K562 (cell line): ENCODE data around the gene GARNL3. TPM values are rescaled to one million over a fixed set of nuclear protein-coding genes. Genes with fewer than 3 reads are reported as not detected.

Source experiments
- CHAMP1 ChIP-seq: fragments of 450-650 bp; IDR thresholded peaks from 2 replicates; pipeline ENCODE4 v1.6.1; 2016; ENCODE audit warnings: mild to moderate bottlenecking
- CTBP1 ChIP-seq: fragments of 450-650 bp; IDR thresholded peaks from 2 replicates; pipeline ENCODE4 v1.6.1; 2016; ENCODE audit warnings: borderline replicate concordance
- DDX20 ChIP-seq: fragments of 450-650 bp; IDR thresholded peaks from 2 replicates; pipeline ENCODE4 v1.6.1; 2016; ENCODE audit warnings: missing genetic modification characterization, low read depth, mild to moderate bottlenecking, missing compliant biosample characterization, moderate library complexity
- ELK3 ChIP-seq: fragments of 450-650 bp; formaldehyde crosslinking; IDR thresholded peaks from 2 replicates; pipeline ENCODE4 v1.4.0; 2020; ENCODE audit warnings: mild to moderate bottlenecking
- HOXB6 ChIP-seq: fragments of 250-450 bp; sonication (Bioruptor Pico); IDR thresholded peaks from 2 replicates; pipeline ENCODE4 v1.5.1; 2022; ENCODE audit warnings: mild to moderate bottlenecking, borderline replicate concordance
- IFI16 ChIP-seq: fragments of 250-450 bp; sonication (Bioruptor Pico); IDR thresholded peaks from 2 replicates; pipeline ENCODE4 v2.1.2; 2022; ENCODE audit warnings: mild to moderate bottlenecking, inconsistent platforms
- MEIS2 ChIP-seq: fragments of 450-650 bp; IDR thresholded peaks from 2 replicates; pipeline ENCODE4 v1.6.1; 2014; ENCODE audit warnings: mild to moderate bottlenecking; ENCODE audit not compliant: partially characterized antibody
- PYGO2 ChIP-seq: fragments of 450-650 bp; IDR thresholded peaks from 2 replicates; pipeline ENCODE4 v1.6.1; 2016; ENCODE audit warnings: mild to moderate bottlenecking, missing genetic modification characterization, moderate library complexity, missing compliant biosample characterization
- SMARCB1 ChIP-seq: IDR thresholded peaks from 2 replicates; pipeline ENCODE4 v1.6.1; 2011; ENCODE audit warnings: improper control_type of control experiment, low read depth; ENCODE audit not compliant: insufficient read length
- ZBTB1 ChIP-seq: sonication (generic); formaldehyde crosslinking; IDR thresholded peaks from 2 replicates; pipeline ENCODE4 v1.8.1; 2023; ENCODE audit warnings: missing genetic modification reagents, low read depth, mild to moderate bottlenecking, borderline replicate concordance
- ZNF384 ChIP-seq: IDR thresholded peaks from 2 replicates; pipeline ENCODE4 v1.6.1; 2012; ENCODE audit warnings: low read depth, low read length, improper control_type of control experiment
- ZNF395 ChIP-seq: fragments of 200-800 bp; sonication (Bioruptor generic); IDR thresholded peaks from 2 replicates; pipeline ENCODE4 v1.6.1; 2017; ENCODE audit warnings: missing genetic modification characterization, missing compliant biosample characterization
- ZNF778 ChIP-seq: fragments of 450-650 bp; formaldehyde crosslinking; IDR thresholded peaks from 2 replicates; pipeline ENCODE4 v1.4.0; 2020; ENCODE audit warnings: mild to moderate bottlenecking, moderate library complexity
- polyA plus RNA-seq, 8 experiments: library from polyadenylated mRNA; depleted of rRNA in 4 of 8; stranded (reverse) in 5 of 8; unstranded in 3 of 8; fragments of >200 nt; fragmentation: Nextera tagmentation in 2 of 8; fragmentation: Illumina TruSeq in 1 of 8; extraction: Ambion mirVana in 2 of 8; extraction: Trizol in 1 of 8; gene quantifications; 2 replicates each; pipeline versions ENCODE4 v1.2.1 to v1.2.3, GENCODE V29; 2011 to 2014; ENCODE audit warnings: inconsistent platforms in 1 of 8, missing spikeins in 1 of 8
- total RNA-seq, 7 experiments: library from RNA; depleted of rRNA in 6 of 7; stranded (reverse); fragments of >200 nt in 6 of 7; fragmentation: Illumina TruSeq in 2 of 7; extraction: Trizol in 2 of 7; gene quantifications; 2 replicates each; pipeline versions ENCODE4 v1.2.1 to v1.2.3, GENCODE V29; 2011 to 2021; ENCODE audit warnings: low replicate concordance in 1 of 7
- TF ChIP-seq, protein P1 (sequence below): sonication (generic); formaldehyde crosslinking; IDR thresholded peaks from 2 replicates; pipeline ENCODE4 v1.4.0; 2020; ENCODE audit warnings: mild to moderate bottlenecking, missing genetic modification reagents
- TF ChIP-seq, protein P2 (sequence below): fragments of 250-450 bp; sonication (Bioruptor Pico); IDR thresholded peaks from 2 replicates; pipeline ENCODE4 v1.4.0; 2020; ENCODE audit warnings: mild to moderate bottlenecking, moderate library complexity

GARNL3 gene
- total and polyA plus RNA-seq, 9 of the 15 experiments (the other 6 are each of a cell fraction or from before 2014, with no cell fraction given): 0.35 to 2.7 (median 1.6) TPM

DNA sequence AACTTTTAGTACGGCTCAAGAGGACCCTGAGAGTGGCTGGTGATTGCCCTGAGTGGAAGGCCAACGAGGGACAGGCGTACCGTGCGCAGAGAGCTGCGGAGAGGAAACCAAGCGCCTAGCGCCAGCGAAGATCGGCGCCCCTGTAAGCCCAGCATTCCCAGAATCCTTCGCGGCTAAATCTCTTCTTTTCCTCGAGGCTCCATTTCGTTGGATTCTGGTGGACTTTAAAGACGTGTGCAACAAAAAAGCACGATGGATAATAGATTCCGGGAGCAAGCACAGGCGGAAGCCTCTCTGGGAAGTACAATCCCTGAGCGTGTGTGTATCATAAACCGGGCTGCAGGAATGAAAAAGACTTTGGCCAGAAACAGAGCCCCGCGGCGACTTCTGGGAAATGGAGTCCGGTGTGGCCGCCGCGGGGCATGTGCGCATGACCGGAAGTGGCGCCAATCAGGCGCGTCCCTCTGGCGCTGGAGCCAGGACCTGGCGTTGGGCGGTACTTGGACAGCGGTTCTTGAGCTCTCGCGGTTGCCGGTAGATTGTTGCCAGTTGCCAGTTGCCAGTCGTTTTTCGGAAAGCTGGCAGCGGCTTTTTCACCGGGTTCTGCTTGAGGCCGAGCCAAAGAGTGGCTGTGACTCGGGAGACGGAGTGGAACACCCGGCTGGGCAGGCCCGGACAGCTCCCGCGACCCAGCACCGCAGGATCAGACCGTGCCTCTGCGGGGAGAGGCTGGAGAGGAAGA lies 159.5 kb downstream of the GARNL3 start, which contains the start of gene ZNF79 (continued):
- TF ChIP-seq CHAMP1 (no peak), PYGO2 (tag) (peak; percentile 56; the same call in 1 of the 2 replicates), ZNF778 (CRISPR knock-in tag) (no peak), ZBTB1 (no peak), ZNF384 (no peak), DDX20 (0 out of 2 replicates have a peak, but pooled peaks have one; percentile 29), CTBP1 (peak; percentile 18; the same call in 1 of the 2 replicates), IFI16 (CRISPR knock-in tag) (no peak), SMARCB1 (no peak), MEIS2 (no peak), HOXB6 (CRISPR knock-in tag) (no peak), ELK3 (CRISPR knock-in tag) (no peak), ZNF395 (peak; percentile 76; the same call in 1 of the 2 replicates)
- TF ChIP-seq, protein P1, sequence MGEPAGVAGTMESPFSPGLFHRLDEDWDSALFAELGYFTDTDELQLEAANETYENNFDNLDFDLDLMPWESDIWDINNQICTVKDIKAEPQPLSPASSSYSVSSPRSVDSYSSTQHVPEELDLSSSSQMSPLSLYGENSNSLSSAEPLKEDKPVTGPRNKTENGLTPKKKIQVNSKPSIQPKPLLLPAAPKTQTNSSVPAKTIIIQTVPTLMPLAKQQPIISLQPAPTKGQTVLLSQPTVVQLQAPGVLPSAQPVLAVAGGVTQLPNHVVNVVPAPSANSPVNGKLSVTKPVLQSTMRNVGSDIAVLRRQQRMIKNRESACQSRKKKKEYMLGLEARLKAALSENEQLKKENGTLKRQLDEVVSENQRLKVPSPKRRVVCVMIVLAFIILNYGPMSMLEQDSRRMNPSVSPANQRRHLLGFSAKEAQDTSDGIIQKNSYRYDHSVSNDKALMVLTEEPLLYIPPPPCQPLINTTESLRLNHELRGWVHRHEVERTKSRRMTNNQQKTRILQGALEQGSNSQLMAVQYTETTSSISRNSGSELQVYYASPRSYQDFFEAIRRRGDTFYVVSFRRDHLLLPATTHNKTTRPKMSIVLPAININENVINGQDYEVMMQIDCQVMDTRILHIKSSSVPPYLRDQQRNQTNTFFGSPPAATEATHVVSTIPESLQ (CRISPR knock-in tag): no peak
- TF ChIP-seq, protein P2, sequence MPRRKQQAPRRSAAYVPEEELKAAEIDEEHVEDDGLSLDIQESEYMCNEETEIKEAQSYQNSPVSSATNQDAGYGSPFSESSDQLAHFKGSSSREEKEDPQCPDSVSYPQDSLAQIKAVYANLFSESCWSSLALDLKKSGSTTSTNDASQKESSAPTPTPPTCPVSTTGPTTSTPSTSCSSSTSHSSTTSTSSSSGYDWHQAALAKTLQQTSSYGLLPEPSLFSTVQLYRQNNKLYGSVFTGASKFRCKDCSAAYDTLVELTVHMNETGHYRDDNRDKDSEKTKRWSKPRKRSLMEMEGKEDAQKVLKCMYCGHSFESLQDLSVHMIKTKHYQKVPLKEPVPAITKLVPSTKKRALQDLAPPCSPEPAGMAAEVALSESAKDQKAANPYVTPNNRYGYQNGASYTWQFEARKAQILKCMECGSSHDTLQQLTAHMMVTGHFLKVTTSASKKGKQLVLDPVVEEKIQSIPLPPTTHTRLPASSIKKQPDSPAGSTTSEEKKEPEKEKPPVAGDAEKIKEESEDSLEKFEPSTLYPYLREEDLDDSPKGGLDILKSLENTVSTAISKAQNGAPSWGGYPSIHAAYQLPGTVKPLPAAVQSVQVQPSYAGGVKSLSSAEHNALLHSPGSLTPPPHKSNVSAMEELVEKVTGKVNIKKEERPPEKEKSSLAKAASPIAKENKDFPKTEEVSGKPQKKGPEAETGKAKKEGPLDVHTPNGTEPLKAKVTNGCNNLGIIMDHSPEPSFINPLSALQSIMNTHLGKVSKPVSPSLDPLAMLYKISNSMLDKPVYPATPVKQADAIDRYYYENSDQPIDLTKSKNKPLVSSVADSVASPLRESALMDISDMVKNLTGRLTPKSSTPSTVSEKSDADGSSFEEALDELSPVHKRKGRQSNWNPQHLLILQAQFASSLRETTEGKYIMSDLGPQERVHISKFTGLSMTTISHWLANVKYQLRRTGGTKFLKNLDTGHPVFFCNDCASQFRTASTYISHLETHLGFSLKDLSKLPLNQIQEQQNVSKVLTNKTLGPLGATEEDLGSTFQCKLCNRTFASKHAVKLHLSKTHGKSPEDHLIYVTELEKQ (CRISPR knock-in tag): no peak
